Glomerular visceral epithelial cell (primary cell): ENCODE results near the gene RNLS.
"Not testable (repeated sequence)": the region's sequence is repeated elsewhere in the genome, so short reads cannot be mapped to it uniquely, and the experiment has no call there.

Experiments used
- DNase-seq: peaks from one replicate; pipeline ENCODE4 v3.0.0-alpha.2; 2016; ENCODE audit errors: extremely low spot score

The RNLS gene

GRCh38 chr10:88346144-88346977 is 236.8 kb downstream of the RNLS start:
- DNase-seq = no peak

- DNase-seq = no peak
These were observed 239.2 kb downstream of the RNLS start for GRCh38 chr10:88343761-88344484.

GRCh38 chr10:88342733-88343310 is 240.3 kb downstream of the RNLS start:
- no peak for DNase-seq

DNA sequence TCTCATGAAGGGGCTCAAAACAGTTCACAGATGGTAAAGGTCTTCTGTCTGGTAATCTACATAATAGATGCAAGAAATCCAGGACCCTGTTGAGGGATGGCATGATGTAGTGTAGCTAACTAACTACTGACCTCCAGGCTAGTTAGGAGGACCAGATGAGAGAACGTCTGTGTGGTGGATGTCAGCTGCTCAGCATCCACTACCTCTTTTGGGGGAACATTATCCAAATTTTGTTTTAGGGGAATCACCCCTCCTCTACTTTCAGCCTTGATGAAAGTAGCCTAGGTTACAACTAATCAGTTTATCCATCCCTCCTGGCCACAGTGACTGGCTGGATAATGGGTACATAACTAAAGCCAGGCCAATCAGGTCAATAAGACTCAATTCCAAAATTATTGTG is 246.0 kb downstream of the RNLS start:
- no peak for DNase-seq

DNA sequence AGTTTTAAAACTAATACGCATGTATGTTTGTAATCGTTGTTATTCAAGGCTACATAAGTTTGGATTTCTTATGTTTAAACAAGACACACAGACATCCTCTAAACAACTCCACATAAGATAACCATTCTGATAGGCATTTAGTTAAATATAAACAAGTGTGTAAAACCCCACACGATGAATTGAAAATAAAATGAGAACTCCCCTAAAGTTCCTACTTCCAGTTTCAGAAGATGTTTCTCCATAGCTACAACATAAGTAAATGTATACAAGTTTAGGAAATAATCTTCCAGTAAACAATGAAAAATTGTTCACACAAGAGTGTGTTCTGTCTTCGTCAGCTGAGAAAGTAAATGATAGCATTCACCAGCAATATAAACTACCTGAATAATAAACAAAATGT is 246.8 kb downstream of the RNLS start:
- DNase-seq = no peak

- DNase-seq = no peak
These were observed 249.9 kb downstream of the RNLS start for GRCh38 chr10:88333248-88333630.

DNA sequence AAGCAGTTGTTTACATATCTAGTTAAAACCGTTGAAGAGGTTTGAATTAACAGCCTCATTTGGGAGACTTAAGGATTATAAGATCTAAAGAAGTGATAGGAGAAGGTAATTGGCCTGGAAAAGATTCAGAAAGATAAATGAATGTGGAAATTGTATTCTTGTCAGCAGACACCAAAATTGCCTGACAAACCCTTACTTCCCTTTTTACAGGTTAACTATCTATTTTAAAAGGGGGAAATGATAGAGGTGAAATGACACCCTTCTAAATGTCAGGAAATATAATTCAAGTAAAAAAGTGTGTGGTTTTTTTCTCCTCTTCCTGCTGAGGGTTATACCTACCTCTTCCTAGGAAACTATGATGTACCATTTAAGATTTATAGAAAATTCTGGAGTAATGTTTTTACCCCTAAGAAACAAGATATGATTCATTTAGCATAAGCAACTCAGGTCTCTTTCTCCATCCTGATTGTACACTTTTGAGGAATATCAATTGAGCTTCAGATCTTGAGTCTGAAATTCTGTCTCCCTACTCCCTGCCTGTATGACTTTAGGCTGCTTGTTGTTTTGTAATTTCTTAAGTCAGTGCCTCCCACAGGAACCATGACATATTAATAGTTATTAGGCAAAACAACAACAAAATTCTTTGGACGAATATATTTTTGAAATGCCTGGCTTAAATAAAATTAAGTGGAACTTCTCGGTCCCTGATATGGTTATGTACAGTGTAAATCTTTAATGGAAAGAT is 250.4 kb downstream of the RNLS start:
- DNase-seq = no peak

GRCh38 chr10:88330174-88330573 is 252.9 kb downstream of the RNLS start:
- DNase-seq = no peak

- no peak for DNase-seq
These were observed 260.6 kb downstream of the RNLS start for GRCh38 chr10:88322324-88323063.

GRCh38 chr10:88319960-88320517 is 263.1 kb downstream of the RNLS start:
- no peak for DNase-seq

GRCh38 chr10:88318803-88319202 is 264.3 kb downstream of the RNLS start:
- DNase-seq = no peak

GRCh38 chr10:88317099-88317498 is 266.0 kb downstream of the RNLS start:
- DNase-seq = no peak

- DNase-seq = no peak
These were observed 266.7 kb downstream of the RNLS start for GRCh38 chr10:88316292-88316861.

- DNase-seq = no peak
These were observed 267.4 kb downstream of the RNLS start for GRCh38 chr10:88315755-88316154.

DNA sequence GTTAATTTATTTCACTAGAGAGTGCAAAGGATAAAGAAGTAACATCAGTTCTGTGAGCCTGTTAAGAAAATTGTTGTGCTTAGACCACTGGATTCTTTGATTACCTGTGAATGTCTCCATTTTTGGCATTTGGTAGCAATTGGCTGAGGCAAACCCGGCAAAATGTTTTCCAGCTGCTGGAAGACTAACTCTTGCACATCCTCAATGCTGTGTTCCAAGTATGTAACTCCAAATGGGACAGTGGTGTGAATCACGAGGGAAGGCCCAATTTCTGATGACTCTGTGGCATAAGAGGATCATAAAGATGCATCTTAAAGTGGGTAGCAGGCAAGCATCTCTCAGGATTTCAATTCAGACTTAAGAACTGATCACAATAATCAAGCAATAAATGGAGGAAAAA is 268.8 kb downstream of the RNLS start:
- no peak for DNase-seq

DNA sequence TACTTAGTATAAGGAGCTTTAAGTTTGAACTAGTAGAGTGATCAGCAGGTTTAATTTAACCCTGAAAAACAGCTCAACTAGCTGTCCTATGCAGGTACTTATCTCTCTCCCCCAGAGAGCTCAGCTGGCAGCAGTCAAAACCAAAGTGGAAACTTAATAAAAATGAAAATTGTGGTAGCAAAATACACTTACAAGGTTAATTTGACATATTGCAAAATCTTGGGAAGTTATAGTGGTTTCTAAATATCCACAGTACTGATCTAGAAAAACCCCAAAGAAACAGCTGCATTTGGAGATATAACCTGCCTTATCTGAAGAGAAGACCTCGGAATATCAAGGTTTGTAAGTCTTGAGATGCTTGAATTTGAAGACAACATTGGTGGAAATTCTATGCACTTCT is 269.2 kb downstream of the RNLS start:
- DNase-seq = no peak

DNA sequence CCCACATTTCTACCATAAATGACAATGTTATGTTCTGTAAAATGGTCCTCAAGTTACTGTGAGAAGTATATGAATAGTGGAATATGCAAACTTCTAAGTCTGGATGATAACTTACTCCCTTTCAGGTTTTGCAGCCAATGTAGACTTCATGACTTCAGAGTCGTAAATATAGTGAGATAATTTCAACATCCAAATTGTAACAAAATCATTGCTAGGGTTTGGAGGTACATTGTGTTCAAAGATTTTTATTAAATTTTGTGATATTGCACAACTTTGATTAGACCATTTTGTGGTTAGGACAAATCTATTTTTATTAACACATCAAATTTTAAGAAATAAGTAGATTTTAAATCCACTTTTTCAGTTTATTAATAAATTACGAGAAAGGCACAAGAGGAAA is 270.3 kb downstream of the RNLS start:
- DNase-seq = no peak

- DNase-seq = no peak
These were observed 271.9 kb downstream of the RNLS start for GRCh38 chr10:88311264-88311663.

- no peak for DNase-seq
These were observed 273.8 kb downstream of the RNLS start for GRCh38 chr10:88309365-88309764.

DNA sequence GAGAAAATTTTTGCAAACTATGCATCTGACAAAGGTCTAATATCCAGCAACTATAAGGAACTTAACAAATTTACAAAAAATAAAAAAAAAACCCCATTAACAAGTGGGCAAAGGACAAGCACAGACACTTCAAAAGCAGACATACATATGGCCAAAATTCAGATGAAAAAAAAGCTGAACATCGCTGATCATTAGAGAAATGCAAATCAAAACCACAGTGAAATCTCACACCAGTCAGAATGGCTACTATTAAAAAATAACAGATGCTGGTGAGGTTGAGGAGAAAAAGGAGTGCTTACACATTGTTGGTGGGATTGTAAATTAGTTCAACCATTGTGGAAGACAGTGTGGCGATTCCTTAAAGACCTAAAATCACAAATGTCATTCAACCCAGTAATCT is 274.8 kb downstream of the RNLS start:
- not testable (repeated sequence) for DNase-seq

GRCh38 chr10:88299787-88300186 is 283.3 kb downstream of the RNLS start:
- DNase-seq = no peak
